HG03025 (cell line): ENCODE measurements around the gene OSBPL5.

Experiments used
- ATAC-seq: cut with Tn5 transposase; IDR thresholded peaks from one replicate; pipeline ENCODE4 v1.9.1; 2021; ENCODE audit warnings: mild to moderate bottlenecking, moderate library complexity; ENCODE audit not compliant: unreplicated experiment, low FRiP score

OSBPL5 gene

GRCh38 chr11:3044915-3045314, 120.2 kb downstream of the OSBPL5 start:
- no peak for ATAC-seq

DNA sequence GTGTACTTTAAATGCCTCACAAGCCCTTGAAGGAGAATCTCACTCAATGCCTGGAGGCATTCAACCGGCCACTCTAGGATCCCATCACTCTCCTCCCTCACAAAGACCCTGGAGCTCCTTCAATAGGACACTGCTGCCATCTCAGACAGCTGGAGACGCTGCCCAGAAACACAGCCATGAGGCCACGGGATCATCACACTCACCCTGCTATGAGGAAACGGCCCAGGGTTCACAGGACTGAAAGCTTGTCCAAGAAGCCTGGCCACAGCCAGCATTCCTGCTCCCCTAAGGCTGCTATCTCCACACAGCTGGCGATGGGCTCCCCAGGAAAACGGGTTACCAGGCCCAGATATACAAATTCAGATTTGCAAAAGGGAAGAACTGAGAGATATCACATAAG, 121.1 kb downstream of the OSBPL5 start:
- no peak for ATAC-seq

GRCh38 chr11:3043315-3043871, 121.7 kb downstream of the OSBPL5 start:
- no peak for ATAC-seq

GRCh38 chr11:3042496-3043314, 122.4 kb downstream of the OSBPL5 start:
- no peak for ATAC-seq

GRCh38 chr11:3041699-3042441, 123.2 kb downstream of the OSBPL5 start:
- ATAC-seq, result no peak

DNA sequence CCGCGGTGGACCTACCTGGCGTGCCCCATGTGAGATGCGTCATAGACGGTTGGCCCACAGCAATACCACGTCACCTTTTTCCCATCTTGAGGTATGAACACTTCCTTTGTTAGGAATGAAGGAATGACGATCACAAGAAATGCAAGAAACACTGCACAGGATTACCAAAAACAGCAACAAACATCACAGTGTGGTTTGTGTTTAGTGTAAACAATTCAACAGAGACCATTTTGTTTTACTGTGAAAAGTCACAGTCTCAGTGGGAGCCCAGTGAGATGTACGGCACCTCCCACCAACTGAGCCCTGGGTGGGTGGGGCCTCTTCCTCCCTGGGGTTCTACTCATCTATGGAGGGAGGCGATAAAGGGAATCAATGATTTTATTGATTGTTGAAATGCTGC, 124.2 kb downstream of the OSBPL5 start:
- ATAC-seq, result no peak

DNA sequence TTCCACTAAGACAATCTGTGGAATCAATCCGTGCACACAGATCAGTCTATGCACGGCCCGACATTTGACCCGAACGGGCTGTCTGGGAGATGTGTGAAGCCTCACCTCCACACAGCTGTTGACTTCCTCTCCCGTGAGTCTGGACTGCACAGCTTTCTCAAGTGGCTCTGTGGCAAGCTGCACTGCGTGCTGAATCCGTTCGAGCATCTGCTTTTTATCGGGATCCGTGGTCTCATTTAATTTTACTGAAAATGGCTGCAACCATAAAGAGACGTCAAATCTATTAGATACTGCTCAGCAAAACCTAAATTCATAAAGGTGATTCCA, 127.2 kb downstream of the OSBPL5 start:
- ATAC-seq, result no peak
